ENCODE measurements around the gene ATP1A4.
"Not testable (repeated sequence)": the region's sequence is repeated elsewhere in the genome, so short reads cannot be mapped to it uniquely, and the experiment has no call there.

ATP1A4 gene

GRCh38 chr1:160151303-160151702 is at the start of gene ATP1A4:
Gene ATP1A4, plus strand, starts transcription at chr1:160151603. Its CDS starts 438 bp downstream, at chr1:160152041.
- DNase-seq, result no peak

GRCh38 chr1:160101717-160102522 is 49.5 kb upstream of the ATP1A4 start:
- no peak for DNase-seq

DNA sequence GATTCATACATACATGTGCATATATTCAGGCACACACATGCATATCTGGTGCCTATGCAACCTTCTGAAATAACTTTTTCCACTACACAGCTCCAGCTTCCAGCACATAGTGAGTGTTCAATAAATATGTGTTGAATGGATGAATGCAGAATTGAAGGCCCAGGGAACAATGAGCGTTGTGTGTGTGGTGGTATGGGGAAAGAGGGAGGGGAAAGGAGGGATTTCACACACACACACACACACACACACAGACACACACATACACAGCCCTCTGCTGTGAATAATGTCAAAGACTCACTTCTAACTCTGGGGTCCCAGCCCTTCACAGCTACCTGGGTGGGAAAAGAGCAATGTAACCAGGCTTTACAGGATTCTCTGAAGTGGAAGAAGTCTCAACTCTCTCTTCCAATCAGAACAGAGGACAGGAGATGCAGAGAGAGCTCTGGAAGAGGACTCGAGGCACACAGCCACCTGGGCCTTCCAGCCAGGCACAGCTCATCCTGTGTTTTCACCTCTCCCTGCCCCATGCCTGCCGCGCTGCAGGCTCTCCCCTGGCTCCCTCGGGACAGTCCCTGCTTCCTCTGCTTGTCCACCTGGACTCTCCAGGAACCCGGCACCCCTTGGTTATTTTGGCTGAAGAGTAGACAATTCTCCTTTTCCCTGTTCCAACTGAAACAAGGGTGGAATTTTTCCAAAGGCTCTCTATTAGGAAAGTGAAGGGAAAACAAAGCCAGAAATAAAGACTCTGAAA is 47.6 kb upstream of the ATP1A4 start:
- DNase-seq, result no peak

DNA sequence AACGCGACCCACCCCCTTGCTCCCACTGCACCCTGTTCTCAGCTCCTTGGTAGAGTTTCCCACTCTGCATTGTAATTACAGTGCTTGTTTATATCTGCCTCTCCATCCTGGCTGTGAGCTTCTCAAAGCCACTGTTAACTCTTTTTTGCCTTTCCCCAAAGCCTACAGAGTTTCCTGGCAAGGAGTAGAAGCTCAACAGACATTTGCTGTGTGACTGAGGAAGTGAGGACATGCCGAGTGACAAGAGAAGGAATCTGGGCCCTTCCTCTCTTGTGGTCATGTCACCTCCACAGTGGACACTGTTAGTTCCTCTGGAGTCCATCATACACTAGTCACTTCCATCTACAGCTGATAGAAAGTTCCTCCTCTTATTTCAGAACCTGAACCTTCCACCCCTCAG is 46.9 kb upstream of the ATP1A4 start:
- DNase-seq, result no peak

- no peak for DNase-seq
Observed at GRCh38 chr1:160105155-160105554, 46.2 kb upstream of the ATP1A4 start.

GRCh38 chr1:160107512-160107911 is 43.9 kb upstream of the ATP1A4 start:
- no peak for DNase-seq

DNA sequence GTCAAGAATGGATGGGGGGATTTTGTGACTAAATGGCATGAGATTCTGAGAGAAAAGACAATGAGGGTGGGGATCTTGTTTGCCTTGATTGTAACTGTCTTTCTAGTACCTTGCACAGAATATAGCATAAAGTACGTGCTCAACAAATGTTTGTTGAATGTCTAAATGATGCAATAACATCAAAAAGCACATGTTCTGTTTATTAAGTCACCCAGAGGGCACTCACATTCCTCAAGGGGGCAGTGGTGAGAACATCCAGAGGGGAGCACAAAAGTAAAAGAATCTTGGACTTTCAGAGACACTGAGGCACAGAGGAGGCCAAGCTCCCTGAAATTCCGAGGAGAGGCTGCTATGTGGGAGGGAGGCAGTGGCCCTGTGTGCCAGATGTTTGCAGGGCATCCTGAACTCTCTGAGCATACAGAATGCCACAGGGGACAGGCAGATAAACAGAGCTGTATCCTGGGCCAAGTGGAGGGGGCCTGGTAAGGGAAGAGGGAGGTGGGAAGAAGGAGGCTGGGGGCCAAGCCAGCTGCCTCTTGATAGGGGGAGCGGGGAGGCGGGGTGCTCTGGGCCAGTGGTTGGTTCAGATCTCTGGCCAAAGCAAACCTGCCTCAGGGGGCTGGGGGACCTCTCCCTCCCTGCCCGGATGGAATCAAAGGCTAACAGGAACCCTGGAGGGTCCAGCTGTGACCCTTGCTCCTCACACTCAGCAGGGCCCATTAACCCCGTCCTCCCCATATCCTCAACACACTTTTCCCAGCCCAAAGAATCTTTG is 42.3 kb upstream of the ATP1A4 start:
- DNase-seq, result peak; percentile 81

GRCh38 chr1:160109686-160110085 is 41.7 kb upstream of the ATP1A4 start:
- no peak for DNase-seq

- not testable (repeated sequence) for DNase-seq
Observed at GRCh38 chr1:160111462-160111861, 39.9 kb upstream of the ATP1A4 start.

- DNase-seq, result no peak
Observed at GRCh38 chr1:160112357-160112756, 39.0 kb upstream of the ATP1A4 start.

DNA sequence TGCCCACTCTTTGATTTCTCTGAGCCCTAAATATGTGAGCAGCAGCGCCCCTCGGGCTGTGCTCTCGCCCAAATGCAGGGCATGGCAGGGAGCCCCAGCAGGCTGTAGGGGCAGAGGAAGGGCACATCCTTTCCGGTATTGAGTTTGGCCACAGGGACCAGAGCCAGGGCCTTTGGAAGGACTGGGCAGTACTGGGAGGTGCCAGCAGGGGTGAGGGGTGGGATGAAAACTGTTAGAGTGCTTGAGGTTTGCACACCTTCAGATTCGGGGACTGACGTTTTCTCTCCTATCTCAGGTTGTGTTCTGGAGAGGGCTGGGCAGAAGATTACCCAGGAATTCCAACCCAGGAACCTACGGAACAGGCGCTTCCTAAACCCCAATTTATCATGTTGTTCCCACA is 38.0 kb upstream of the ATP1A4 start:
- no peak for DNase-seq

DNA sequence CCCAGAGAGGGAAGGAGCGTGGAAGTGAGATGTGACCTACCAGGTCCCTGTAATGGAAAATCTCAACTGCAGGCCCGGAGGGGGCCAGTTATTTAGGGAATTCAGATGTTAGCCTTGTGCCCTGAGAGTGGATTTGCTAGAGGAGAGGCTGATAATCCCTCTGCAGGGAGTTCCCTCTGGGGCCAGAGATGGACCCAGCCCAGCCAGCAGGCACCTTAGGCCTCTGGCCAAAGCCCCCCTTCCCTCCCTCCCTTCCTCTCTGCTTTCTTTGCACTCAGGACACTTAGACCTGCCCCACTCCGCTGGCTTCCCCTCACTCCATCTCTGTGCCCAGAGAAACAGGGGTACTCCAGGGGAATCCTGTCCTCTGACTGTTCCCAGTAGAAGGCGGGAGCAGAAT is 37.3 kb upstream of the ATP1A4 start:
- DNase-seq, result no peak

GRCh38 chr1:160115545-160116282 is 35.7 kb upstream of the ATP1A4 start, which contains the start of gene ATP1A2:
Gene ATP1A2, plus strand, starts transcription at chr1:160115759. Its CDS starts 103 bp downstream, at chr1:160115862.
- no peak for DNase-seq

DNA sequence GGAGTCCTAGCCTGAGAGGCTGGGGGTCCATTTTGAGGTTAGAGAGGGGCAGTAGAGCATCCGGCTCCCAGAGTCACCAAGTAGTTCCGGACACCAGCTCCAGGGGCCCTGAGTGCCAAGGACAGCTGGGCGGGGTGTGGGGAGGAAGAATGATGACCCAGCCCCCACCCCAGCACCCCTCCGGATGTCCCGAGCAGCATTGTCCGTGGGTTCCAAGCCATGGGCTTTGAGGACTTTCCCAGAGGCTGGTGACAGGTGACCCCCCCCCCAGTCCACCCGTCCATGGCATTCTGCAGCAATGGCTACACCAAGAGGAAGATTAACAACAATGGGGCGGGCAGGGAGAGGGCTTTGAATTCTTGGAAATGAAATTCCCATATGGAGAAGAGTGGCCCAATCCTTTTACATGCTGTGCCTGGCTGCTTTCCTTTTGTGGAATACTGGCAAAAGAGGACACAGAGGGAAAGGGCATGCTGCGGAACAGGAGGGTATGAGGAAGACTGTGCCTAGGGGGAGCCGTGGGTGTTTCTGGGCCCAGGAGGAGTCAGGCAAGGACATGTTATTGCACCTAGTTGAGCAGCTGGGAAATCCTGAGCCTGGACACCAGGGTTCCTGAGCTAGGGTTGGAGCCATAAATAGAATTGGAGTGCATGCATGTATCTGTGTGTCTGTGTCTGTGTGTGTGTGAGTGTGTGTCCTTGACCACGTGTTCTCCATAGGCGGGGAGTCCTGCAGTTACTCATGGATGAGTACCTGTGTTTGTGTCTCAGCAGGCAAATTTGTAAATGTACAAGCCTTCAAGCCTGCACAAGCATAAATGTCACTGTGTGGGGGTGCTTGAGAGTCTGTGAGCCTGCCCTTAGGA is 34.9 kb upstream of the ATP1A4 start:
- no peak for DNase-seq

- DNase-seq, result no peak
Observed at GRCh38 chr1:160117300-160117699, 34.1 kb upstream of the ATP1A4 start.

DNA sequence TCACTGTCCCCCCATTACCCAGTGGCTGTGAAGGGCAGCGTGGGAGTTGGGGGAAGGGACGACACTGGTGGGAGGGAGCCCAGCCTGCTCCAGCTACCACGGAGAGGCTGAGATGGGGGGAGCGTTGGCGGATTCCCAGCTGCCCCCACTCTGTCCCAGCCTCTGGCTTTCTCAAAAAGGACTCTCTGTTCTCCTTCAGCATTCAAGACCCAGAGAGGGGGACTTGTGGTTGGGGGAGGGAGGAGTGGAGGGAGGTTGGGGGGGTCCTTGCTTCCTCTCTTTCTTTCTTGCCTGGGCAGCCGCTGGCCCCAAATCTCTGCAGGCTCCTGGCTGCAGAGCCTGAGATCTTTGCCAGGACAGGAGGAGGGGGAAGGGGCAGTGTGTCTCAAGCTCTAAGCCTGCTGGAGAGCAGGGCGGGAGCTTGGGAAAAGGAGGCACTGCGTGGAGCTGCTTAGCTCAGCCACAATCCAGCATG is 33.7 kb upstream of the ATP1A4 start:
- no peak for DNase-seq

- no peak for DNase-seq
Observed at GRCh38 chr1:160118928-160119327, 32.5 kb upstream of the ATP1A4 start.

- DNase-seq, result no peak
Observed at GRCh38 chr1:160120797-160121196, 30.6 kb upstream of the ATP1A4 start.

- no peak for DNase-seq
Observed at GRCh38 chr1:160121388-160121787, 30.0 kb upstream of the ATP1A4 start.

- no peak for DNase-seq
Observed at GRCh38 chr1:160122978-160123495, 28.4 kb upstream of the ATP1A4 start.

DNA sequence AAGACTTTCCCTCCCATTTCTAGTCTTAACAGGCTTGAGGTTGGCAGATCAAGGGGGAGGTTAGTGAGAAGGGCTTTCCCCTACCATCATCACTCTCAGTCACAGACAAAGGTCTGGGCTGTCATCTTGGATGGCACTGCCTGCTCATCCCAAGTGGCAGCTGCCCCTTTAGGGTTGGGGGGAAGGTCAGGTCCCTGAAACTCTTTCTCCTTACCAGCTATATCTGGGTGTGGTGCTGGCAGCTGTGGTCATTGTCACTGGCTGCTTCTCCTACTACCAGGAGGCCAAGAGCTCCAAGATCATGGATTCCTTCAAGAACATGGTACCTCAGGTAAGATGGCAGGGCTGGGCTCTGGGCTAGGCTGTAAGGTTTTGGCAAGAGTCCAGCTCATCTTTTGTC is 27.7 kb upstream of the ATP1A4 start:
- no peak for DNase-seq
